Fibroblast of lung (primary cell): Measurements from ENCODE around the gene SPPL2B. TPM values are rescaled to one million over a fixed set of nuclear protein-coding genes. Genes with fewer than 3 reads are reported as not detected.

ENCODE experiments used
- DNase-seq, 2 donors: peaks; one replicate each; pipeline versions ENCODE4 v3.0.0 to v3.0.0-alpha.2; 2010; ENCODE audit warnings: low read depth in 2 of 2
- H2AFZ ChIP-seq: 2 replicates; pipeline ENCODE4 v1.5.1; 2012; ENCODE audit warnings: low read length, control low read depth, inconsistent platforms
- H3K27ac ChIP-seq: 2 replicates; pipeline ENCODE4 v1.5.1; 2011; ENCODE audit warnings: low read length, control low read depth; ENCODE audit not compliant: insufficient read depth
- H3K27me3 ChIP-seq: 2 replicates; pipeline ENCODE4 v1.5.1; 2011; ENCODE audit warnings: mild to moderate bottlenecking, low read length; ENCODE audit not compliant: control insufficient read depth, insufficient read depth
- H3K36me3 ChIP-seq: 2 replicates; pipeline ENCODE4 v1.5.1; 2011; ENCODE audit warnings: low read length; ENCODE audit not compliant: control insufficient read depth, insufficient read depth
- H3K4me1 ChIP-seq: 2 replicates; pipeline ENCODE4 v1.5.1; 2011; ENCODE audit warnings: low read length; ENCODE audit not compliant: control insufficient read depth, insufficient read depth; ENCODE audit errors: extremely low read depth
- H3K4me2 ChIP-seq: 2 replicates; pipeline ENCODE4 v1.5.1; 2011; ENCODE audit warnings: low read length, control low read depth; ENCODE audit not compliant: insufficient read depth; ENCODE audit errors: extremely low read depth
- H3K4me3 ChIP-seq, 4 experiments: fragments of 200-600 bp in 1 of 4; sonication (generic) in 1 of 4; replicated peaks in 1 of 4; 2 replicates each; pipeline ENCODE4 v1.5.1; 2011 to 2016; ENCODE audit warnings: low read length in 4 of 4, low read depth in 3 of 4, mild to moderate bottlenecking in 3 of 4, control low read depth in 2 of 4, inconsistent platforms in 1 of 4, mixed read lengths in 1 of 4; ENCODE audit not compliant: insufficient read depth in 1 of 4; ENCODE audit errors: control extremely low read depth in 1 of 4
- H3K79me2 ChIP-seq: 2 replicates; pipeline ENCODE4 v1.5.1; 2012; ENCODE audit warnings: mild to moderate bottlenecking, low read length, inconsistent platforms; ENCODE audit not compliant: control insufficient read depth, insufficient read depth
- H3K9ac ChIP-seq: 2 replicates; pipeline ENCODE4 v1.5.1; 2011; ENCODE audit warnings: mild to moderate bottlenecking, low read length, control low read depth; ENCODE audit not compliant: insufficient read depth
- H3K9me3 ChIP-seq: 2 replicates; pipeline ENCODE4 v1.5.1; 2012; ENCODE audit warnings: low read depth, low read length; ENCODE audit not compliant: control insufficient read depth, insufficient read depth
- H4K20me1 ChIP-seq: 2 replicates; pipeline ENCODE4 v1.5.1; 2011; ENCODE audit warnings: low read length; ENCODE audit not compliant: control insufficient read depth, insufficient read depth; ENCODE audit errors: extremely low read depth
- EZH2 ChIP-seq: IDR thresholded peaks from 2 replicates; pipeline ENCODE4 v1.5.1; 2012; ENCODE audit warnings: low read length, control low read depth, mild to moderate bottlenecking; ENCODE audit errors: missing control alignments
- polyA plus RNA-seq, 2 donors: library from polyadenylated mRNA; depleted of rRNA in 1 of 2; stranded (reverse) in 1 of 2; unstranded in 1 of 2; fragments of >200 nt; gene quantifications; 2 replicates each; pipeline ENCODE4 v1.2.1, GENCODE V29; 2011 to 2012; ENCODE audit warnings: missing spikeins in 1 of 2
- total RNA-seq: library from RNA; depleted of rRNA; stranded (reverse); fragments of >200 nt; gene quantifications from 2 replicates; pipeline ENCODE4 v1.2.1, GENCODE V29; 2014
- TF ChIP-seq, protein P1 (sequence below), 2 donors: IDR thresholded peaks in 1 of 2; conservative IDR thresholded peaks in 1 of 2; 1 replicate in 1 of 2; 2 replicates in 1 of 2; pipeline ENCODE4 v1.5.1; 2011 to 2012; ENCODE audit warnings: low read length in 2 of 2, control low read depth in 1 of 2, inconsistent platforms in 1 of 2, low read depth in 1 of 2, mild to moderate bottlenecking in 1 of 2

SPPL2B gene
- total and polyA plus RNA-seq, 2 donors (not counting 1 experiment from before 2014, with no cell fraction given), result 16.0 to 23.8 TPM

DNA sequence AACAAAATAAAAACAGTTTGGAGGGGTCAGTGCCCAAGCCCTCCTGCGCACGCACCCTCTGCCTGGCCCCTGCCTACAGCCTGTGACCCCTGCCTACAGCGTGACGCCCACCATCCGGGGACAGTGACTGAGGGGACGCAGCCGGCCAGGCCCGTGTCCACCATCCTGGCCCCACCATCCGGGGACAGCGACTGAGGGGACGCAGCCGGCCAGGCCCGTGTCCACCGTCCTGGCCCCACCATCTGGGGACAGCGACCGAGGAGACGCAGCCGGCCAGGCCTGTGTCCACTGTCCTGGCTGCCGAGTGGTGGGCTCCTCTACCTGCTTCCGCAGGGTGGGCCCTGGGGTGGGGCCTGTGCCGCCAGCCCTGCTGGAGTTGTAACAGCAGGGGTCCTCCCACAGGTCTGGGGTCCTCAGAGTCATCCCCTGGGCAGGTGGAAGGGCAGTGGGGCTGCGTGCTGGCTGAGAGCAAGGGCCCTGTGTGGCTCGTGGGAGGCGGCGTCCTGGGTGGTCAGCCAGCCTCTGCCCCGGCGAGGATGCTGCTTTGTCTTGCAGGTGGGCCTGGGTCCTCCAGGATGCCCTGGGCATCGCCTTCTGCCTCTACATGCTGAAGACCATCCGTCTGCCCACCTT is 14.3 kb downstream of the SPPL2B start:
- no peaks in the 10 kb centered on the region for H3K27me3 ChIP-seq
- H3K4me2 ChIP-seq, result no peak overlapping the region
- H3K9ac ChIP-seq, result no peak overlapping the region
- H3K27ac ChIP-seq, result no peak overlapping the region
- no peaks in the 10 kb centered on the region for H3K4me1 ChIP-seq
- H4K20me1 ChIP-seq, result no peaks in the 10 kb centered on the region
- no peak for DNase-seq
- H3K9me3 ChIP-seq, result no peaks in the 10 kb centered on the region
- H3K4me3 ChIP-seq, result no peak overlapping the region
- H3K79me2 ChIP-seq, result no peaks in the 10 kb centered on the region
- TF ChIP-seq, protein P1, sequence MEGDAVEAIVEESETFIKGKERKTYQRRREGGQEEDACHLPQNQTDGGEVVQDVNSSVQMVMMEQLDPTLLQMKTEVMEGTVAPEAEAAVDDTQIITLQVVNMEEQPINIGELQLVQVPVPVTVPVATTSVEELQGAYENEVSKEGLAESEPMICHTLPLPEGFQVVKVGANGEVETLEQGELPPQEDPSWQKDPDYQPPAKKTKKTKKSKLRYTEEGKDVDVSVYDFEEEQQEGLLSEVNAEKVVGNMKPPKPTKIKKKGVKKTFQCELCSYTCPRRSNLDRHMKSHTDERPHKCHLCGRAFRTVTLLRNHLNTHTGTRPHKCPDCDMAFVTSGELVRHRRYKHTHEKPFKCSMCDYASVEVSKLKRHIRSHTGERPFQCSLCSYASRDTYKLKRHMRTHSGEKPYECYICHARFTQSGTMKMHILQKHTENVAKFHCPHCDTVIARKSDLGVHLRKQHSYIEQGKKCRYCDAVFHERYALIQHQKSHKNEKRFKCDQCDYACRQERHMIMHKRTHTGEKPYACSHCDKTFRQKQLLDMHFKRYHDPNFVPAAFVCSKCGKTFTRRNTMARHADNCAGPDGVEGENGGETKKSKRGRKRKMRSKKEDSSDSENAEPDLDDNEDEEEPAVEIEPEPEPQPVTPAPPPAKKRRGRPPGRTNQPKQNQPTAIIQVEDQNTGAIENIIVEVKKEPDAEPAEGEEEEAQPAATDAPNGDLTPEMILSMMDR (conservative IDR thresholded peaks at IDR 0.05 in 1 of 2, IDR thresholded peaks at IDR 0.05 in 1 of 2; ENCODE audit: low read depth in 1 of 2, low read length in 2 of 2), result no peak
- TF ChIP-seq EZH2, result no peak
- peaks cover 14% of the 10 kb centered on the region for H3K36me3 ChIP-seq
- no peak overlapping the region for H2AFZ ChIP-seq

DNA sequence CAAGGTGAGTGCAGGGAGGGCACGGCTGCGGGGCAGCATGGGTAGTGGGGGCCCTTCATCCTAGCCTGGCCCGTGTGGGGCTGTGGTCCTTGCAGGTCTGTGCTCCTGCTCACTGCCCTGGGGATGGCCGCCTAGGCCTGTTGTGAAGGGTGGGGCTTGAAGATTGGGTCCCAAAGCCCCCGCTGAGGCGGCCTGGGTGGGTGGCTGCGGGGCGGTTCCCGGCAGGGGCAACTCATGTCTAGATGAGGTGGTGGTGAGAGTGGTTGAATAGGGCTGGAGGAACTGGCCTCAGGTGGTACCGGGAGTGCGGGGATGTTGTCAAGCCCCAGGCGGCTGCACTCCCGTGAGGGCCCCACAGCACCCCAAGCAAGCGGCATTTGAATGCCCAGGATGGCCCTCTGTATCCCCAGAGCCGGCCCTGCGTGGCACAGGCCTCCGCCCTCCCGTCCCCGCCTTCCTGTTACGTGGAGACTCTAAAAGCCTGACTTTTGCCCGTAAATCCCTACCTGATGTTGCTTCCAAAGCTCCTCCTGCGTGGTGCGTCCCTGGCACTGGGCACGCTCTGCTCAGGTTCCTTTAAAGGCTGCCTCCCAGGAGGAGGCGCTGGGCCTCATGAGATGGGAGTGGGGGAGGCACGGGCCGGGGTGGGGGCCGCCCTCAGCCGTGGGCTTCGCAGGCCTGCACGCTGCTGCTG is 15.0 kb downstream of the SPPL2B start:
- no peak overlapping the region for H3K9ac ChIP-seq
- no peaks in the 10 kb centered on the region for H3K4me1 ChIP-seq
- DNase-seq, result no peak
- no peak overlapping the region for H2AFZ ChIP-seq
- H3K27ac ChIP-seq, result no peak overlapping the region
- H3K9me3 ChIP-seq, result no peaks in the 10 kb centered on the region
- no peaks in the 10 kb centered on the region for H3K79me2 ChIP-seq
- TF ChIP-seq EZH2, result no peak
- TF ChIP-seq, protein P1 (conservative IDR thresholded peaks at IDR 0.05 in 1 of 2, IDR thresholded peaks at IDR 0.05 in 1 of 2; ENCODE audit: low read depth in 1 of 2, low read length in 2 of 2), result no peak
- no peaks in the 10 kb centered on the region for H3K27me3 ChIP-seq
- H3K4me3 ChIP-seq, result no peak overlapping the region
- H4K20me1 ChIP-seq, result no peaks in the 10 kb centered on the region
- peaks cover 14% of the 10 kb centered on the region for H3K36me3 ChIP-seq
- H3K4me2 ChIP-seq, result no peak overlapping the region

DNA sequence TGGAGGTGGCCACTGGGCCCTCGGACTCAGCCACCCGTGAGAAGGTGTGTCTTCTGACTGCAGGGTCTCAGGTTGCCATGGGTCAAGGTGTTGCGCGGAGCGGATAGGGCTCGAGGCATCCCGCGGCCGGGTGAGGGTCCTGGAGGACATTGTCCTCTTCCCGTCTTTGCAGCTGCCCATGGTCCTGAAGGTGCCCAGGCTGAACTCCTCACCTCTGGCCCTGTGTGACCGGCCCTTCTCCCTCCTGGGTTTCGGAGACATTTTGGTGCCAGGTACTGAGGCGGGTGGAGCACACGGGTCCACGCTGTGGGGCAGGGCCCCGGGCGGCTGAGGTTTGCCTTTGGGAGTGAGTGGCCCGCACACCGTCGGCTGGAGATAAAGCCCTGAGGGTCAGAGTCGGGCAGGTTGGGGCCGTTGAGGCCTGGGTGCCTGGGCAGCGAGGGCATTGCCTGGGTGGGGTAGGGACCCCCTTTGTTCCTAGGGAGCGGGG is 15.9 kb downstream of the SPPL2B start:
- Histone ChIP-seq H3K79me2 (no peaks in the 10 kb centered on the region), H4K20me1 (no peaks in the 10 kb centered on the region)

More for the DNA sequence above, 15.9 kb downstream of the SPPL2B start:
- no peak for DNase-seq
- Histone ChIP-seq H3K4me1 (no peaks in the 10 kb centered on the region), H2AFZ (no peak overlapping the region), H3K4me3 (no peak overlapping the region), H3K9ac (no peak overlapping the region), H3K36me3 (peaks cover 14% of the 10 kb centered on the region), H3K9me3 (no peaks in the 10 kb centered on the region), H3K27me3 (no peaks in the 10 kb centered on the region), H3K4me2 (no peak overlapping the region), H3K27ac (no peak overlapping the region)
- no peak for TF ChIP-seq EZH2
- TF ChIP-seq, protein P1 (conservative IDR thresholded peaks at IDR 0.05 in 1 of 2, IDR thresholded peaks at IDR 0.05 in 1 of 2; ENCODE audit: low read depth in 1 of 2, low read length in 2 of 2), result no peak
